DMS 273 (cell line): Measurements from ENCODE around the gene PLIN4.

Source experiments
- DNase-seq: peaks from one replicate; lab custom pipeline; 2025; ENCODE audit not compliant: unreplicated experiment; lab: John Stamatoyannopoulos, UW

Gene PLIN4

DNA sequence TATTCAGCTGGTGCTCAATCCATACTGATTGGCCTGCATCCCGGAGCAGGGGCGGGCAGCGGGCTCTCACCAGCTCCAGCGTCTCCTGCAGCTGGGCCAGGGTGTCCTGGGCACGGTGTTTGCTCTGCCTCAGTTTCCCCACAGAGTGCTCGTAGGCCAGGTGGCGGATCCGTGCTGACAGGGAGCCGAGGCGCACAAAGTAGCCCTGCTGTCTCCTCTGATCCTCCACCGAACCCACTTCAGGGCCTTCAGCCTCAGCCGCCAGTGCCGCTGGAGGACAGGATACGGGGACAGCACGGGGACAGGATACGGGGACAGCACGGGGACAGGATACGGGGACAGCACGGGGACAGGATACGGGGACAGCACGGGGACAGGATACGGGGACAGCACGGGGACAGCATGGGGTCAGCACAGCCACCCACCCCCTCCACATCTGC is 7.3 kb upstream of the PLIN4 start:
- no peak for DNase-seq

DNA sequence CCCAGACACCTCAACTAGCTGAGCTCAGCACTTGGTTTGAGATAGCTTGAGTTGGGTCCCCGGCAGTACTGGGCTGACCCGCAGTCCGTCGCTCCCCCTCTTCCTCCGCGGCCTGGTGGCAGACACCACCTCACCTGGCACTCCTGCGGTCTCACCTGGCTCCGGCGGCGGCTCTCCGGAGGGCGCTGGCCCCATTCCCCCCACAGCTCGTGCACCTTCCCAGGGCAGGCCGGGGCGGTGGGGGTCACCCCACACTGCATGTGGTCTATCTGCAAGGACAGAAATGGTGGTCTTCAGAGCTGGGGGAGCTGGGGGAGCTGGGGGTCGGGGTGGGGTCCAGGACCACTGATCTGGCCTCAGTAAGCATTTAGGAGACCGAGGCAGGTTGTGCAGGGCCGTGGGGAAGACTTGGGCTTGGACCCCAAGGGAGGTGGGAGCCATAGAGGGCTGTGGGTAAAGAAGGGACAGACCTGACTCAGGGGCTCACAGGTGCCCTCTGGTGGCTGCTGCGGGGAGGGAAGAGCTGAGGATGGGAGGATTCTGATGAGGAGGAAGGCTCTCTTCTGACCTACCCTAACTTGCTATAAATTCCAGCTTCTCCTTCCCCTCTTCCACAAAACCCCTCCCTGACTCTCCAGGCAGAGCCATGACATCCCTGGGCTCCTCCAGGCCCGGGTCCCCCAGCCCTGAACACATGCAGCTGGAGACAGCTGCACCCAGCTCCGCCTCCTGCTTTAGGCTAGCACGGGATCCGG is 6.7 kb upstream of the PLIN4 start:
- peak; percentile 81 for DNase-seq

DNA sequence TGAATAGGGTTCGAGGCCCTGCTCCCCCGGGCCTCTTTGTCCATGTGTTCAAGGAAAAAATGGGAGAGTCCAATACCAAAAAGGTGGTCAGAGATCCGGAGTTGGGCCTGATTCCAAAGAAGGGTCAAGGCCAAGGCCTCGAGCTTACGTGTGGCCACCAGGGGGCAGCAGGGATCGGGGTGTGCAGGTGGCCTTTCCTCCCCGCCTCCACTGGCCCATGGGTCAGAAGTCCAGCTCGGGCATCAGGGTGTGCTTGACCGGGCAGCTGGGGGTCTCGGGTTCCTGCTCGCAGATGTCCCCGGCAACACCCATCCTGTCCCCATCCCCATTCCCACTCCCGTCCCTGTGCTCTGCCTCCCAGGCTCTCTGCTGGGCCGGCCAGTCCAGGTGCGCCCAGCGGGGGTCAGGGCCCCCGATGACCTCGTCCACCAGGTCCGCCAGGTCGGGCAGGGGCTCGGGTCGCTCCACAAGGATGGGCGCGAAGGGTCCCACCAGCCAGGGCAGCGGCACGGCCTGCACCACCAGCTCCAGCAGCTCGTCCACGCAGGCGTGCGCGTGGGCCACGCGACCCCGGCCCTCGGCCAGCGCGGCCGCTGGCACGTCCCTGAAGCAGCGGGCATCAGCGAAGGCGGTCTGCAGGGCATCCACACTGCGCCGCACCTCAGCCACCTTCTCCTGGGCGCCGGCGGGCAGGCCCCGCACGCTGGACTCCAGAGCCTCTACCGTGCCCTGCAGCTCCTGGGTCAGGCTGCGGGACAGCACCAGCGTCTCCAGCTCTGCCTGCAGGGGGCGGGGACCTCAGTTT is 5.2 kb upstream of the PLIN4 start:
- DNase-seq: peak; percentile 57

DNA sequence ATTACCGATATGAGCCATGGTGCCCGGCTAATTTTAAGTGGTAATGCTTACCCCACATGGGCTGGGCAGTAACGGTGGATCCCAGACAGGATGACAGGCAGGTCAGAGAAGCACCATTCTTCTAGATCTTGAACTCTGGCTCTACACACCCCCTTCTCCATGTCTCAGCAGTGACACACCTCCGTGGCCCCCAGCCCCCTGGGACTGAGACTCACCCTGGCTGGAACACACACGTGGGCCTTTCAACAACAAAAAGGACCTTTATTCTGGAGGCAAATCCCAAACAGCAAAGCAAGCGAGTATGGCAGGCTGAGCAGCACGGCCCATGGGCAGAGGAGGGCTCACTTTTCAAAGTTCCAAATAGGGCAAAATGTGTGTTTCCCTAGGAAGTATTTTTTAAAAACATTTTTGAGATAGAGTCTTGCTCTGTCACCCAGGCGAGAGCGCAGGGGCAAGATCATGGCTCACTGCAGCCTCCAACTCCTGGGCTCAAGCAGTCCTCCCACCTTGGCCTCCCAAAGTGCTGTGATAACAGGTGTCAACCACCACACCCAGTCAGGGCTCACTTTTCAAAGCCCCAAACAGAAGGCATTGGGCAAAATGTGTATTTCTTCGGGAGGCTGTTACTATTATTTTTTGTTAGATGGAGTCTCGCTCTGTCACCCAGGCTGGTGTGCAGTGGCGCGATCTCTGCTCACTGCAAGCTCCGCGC is 4.2 kb upstream of the PLIN4 start:
- no peak for DNase-seq

DNA sequence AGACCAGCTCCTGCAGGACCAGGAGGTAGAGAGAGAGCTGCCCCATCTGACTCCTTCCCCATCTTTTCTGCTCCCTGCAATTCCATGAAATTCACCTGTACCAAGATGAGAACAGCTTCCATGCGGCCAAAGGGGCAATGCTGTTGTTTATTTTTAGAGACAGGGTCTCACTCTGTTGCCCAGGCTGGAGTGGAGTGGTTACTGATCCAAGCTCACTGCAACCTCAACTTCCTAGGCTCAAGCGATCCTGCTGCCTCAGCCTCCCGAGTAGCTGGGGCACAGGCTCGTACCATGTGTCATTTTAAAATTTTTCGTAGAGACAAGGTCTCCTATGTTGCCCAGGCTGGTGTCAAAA is 3.6 kb upstream of the PLIN4 start:
- no peak for DNase-seq

DNA sequence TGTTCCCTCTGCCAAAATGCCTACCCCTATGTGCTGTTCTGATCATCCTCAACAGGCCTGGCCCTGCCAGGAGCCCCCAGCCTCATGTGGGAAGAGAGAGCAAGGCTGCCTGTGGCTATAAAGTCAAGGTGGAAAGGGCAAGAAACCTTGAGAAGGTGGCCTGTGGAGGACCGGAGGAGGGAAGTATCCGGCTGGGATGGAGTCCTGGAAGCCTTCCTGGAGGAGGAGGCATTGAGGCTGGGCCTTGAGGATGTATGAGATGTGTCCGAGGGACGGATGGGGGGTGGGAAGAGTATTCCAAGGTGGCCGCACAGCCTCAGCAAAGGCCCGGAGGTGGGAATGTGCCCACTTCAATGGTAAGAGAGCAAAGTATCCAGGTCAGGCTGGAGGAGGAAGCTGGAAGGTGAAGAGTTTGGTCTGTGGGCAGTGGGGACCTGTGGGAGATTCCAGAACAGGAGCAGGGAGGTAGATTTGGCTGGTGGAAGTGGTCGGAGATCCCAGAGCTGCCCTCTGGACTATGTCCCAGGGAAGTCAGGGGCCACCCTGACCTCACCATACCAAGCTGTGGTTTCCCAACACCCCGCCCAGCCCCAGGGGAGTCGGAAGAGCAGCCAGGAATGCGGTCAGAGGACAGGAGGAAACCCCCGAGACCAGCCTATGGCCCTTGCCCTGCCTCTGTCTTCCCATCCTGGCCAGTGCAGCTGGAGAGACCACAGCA is 3.0 kb upstream of the PLIN4 start:
- no peak for DNase-seq

DNA sequence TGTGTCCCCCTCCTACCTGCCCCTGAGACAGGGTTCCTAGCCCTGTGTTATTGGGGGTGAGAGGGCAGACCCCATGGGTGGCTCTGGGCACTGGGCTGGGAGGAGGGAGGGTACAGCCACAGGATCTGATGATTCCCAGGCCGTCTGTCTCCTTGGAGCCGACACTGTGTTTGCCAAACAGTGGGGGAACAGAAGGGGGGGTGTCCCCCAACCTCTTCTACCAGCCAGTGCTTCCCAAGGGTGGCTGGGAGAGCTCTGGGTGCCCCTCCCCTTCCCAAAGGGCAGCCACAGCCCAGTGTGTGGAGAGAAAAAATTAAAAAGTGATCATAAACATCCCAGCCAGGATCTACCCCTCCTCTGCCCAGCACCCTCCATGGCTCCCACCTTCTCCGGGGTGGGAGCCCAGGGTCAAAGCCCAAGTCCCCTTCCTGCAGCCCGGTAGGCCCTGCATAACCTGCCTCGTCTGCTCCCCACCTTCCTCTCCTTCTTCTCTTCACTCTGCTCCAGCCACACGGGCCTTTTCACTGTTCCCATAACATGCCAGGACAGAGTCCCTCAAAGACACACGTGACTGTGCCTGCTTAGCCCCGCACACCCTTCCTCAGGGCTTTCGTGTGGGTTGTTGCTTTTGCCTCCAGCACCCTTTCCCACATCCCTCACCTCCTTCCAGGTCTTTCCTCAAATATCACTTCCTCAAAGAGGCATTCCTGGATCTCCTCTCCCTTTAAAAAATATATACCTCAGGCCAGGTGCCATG is 1.4 kb upstream of the PLIN4 start:
- no peak for DNase-seq

DNA sequence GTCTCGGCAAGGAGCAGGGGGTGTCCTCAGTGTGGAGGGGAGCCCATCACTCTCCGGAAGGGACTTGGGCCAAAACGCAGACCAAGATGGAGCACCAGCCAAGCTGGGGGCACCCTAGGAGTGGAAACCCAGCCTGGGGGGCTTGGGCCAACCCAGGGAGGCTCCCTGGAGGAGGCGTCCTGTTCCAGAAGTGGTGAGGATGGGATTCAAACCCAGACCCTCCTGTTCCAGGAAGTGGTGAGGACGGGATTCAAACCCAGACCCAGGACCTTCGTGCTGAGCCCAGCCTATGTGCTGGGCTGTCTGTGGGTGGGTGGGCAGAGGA is 848 bp upstream of the PLIN4 start:
- no peak for DNase-seq

DNA sequence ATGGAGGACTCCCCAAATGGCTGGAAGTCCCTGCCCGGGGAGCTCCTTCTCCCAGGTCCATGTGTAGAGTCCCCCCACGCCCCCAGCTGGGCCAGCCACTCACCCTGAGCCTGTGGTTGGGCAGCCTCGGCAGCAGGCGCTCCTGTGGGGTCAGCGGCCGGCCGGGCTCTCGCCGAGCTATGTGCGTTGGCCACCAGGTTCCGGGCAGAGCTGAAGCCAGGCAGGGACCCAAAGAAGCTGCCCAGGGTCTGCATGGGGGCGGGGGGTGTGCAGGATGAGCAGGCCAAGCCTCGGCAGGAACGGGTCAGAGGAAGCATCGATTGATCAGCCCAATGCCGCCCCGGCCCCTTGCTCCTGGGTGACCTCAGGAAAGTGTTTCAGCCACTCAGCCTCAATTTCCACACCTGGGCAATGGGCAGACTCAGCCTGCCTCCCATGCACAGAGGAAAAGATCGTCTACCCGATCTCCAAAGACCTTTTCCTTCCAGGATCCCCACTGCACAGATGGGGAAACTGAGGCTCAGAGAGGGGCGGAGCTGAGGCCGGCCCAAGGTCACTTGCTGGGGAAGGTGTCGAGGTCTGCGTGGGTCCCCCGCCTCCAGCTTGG is 732 bp downstream of the PLIN4 start:
- no peak for DNase-seq

DNA sequence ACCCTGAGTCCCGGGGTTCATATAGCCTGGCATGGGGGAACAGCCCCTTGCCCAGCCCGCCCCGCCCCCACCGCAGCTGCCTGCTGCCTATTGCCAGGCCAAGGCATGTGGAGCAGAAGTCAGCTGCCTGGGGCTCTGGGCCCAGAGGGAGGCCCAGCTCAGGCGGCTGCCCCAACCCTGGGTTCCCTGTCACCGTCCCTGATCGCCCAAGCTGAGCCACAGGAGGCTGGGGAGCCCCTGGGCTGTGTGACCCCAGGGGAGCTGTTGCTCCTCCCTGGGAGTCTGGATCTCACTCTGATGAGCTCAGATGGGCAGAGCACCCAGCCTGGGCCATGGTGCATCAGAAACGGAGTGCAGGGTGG is 1.4 kb downstream of the PLIN4 start:
- peak; percentile 50 for DNase-seq

DNA sequence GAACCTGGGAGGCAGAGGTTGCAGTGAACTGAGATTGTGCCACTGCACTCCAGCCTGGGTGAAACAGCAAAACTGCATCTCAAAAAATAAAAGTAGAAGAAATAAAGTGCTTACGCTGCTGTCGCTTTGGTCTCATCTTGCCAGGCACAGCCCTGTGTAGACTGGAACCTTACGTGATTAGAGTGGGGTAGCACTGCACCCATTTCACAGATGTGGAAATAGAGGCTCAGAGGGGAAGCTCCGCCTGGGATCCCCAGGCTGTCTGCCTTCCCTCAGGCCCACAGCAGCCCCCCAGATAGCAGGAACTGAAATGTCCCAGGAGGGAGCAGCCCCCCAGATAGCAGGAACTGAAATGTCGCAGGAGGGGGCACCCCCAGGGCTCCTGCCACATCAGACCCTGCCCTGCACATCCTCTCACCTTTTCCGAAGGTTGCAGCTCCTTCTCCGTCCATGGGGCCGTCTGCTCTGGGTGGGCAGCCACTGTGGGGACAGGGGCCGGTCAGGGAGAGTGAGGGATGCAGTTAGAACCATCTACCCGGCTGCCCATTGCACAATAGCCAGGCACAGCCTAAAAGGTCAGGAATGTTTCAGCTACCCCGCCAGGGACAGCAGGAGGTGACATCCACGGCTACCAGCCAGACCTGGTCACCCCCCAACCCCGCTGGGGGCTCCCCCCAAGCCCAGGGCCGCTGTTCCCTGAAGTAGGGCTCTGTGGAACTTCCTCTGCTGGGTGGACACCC is 1.9 kb downstream of the PLIN4 start:
- no peak for DNase-seq

DNA sequence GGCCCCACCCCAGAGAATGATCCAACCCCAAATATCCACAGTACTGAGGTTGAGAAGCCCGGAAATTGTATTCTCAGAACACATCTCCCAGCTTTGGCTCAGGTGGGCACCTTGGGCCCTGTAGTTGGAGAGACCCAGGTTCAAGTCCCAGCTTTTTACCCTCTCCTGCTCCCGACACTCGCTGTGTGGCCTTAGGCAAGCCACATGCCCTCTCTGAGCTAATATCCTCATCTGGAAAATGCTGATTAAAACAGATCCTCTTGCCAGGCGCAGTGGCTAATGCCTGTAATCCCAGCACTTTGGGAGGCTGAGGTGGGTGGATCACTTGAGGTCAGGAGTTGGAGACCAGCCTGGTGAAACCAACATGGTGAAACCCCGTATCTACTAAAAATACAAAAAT is 2.6 kb downstream of the PLIN4 start:
- DNase-seq: no peak

DNA sequence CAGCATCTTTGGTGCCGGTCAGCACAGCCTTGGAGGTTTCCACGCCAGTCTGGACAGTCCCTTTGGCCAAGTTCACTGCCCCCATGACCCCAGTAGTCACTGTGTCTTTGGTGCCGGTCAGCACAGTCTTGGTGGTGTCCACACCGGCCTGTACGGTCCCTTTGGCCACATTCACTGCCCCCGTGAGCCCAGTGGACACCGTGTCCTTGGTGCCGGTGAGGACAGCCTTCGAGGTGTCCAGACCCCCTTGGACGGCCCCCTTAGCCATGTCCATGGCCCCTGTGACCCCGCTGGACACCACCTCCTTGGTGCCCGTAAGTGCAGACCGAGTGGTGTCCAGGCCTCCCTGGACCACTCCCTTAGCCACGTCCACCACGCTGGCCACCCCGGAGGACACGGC is 5.0 kb downstream of the PLIN4 start:
- DNase-seq: no peak

DNA sequence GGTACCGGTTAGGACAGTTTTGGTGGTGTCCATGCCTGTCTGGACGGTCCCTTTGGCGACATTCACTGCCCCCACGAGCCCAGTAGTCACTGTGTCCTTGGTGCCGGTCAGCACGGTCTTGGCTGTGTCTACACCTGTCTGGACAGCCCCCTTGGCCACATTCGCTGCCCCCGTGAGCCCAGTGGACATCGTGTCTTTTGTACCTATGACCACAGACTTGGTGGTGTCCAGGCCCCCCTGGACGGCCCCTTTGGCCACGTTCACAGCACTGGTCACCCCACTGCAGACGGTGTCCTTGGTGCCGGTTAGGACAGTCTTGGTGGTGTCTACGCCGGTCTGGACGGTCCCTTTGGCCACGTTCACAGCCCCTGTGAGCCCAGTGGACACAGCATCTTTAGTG is 6.2 kb downstream of the PLIN4 start:
- no peak for DNase-seq

DNA sequence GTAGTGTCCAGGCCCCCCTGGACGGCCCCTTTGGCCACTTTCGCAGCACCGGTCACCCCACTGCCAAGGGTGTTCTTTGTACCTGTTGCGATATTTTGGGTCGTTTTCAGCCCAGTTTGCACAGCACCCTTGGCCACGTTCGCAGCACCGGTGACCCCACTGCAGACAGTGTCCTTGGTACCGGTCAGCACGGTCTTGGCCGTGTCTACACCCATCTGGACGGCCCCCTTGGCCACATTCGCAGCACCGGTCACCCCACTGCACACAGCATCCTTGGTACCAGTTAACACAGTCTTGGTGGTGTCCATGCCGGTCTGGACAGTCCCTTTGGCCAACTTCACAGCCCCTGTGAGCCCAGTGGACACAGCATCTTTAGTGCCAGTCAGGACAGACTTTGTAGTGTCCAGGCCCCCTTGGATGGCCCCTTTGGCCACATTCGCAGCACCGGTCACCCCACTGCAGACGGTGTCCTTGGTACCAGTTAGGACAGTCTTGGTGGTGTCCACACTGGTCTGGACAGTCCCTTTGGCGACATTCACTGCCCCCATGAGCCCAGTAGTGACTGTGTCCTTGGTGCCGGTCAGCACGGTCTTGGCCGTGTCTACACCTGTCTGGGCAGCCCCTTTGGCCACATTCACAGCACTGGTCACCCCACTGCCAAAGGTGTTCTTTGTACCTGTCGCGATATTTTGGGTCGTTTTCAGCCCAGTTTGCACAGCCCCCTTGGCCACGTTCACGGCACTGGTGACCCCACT is 6.8 kb downstream of the PLIN4 start:
- no peak for DNase-seq

DNA sequence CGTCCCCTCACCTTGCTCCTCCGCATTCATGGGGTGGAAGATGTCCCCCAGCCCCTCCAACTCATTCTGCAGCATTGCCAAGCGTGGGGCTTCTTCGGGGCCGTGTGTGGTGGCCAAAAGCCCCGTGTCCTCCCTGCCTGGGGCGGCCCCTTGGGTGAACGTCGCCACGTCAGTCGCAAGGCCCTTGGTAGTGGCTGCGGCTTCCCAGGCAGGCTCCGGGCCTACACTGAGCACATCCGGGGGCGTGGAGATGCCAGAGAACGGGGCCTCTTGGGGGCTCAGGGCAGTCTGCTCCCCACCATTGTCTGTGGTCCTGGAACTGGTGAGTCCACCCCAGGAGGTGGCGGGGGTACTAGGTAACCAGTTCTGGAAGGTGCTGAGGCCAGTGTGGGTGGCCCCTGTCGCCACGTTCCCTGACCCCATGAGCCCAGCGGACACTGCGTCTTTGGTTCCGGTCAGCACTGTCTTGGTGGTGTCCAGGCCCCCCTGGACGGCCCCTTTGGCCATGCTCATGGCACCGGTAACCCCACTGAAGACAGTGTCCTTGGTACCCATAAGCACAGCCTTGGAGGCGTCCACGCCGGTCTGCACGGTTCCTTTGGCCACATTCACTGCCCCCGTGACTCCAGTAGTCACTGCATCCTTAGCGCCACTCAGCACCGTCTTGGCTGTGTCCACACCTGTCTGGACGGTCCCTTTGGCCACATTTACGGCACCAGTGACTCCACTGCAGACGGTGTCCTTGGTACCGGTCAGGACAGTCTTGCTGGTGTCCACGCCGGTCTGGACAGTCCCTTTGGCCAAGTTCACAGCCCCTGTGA is 7.6 kb downstream of the PLIN4 start:
- no peak for DNase-seq

DNA sequence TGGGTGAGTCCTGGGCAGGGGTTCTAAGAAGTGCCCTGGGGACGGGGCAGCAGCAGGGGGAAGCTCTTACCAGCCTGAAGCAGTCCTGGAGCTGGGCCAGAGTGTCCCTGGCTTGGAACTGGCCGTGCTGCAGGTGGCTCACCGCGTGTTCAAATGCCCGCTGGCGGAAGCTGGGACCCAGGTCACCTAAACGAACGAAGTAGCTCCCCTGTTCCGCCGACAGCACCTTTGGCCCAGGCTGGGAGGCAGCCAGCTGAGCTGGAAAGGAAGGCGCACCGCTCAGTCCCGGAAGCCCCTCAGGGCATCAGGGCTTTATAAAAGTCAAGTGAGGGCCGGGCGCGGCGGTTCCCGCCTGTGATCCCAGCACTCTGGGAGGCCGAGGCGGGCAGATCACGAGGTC is 9.6 kb downstream of the PLIN4 start:
- no peak for DNase-seq

DNA sequence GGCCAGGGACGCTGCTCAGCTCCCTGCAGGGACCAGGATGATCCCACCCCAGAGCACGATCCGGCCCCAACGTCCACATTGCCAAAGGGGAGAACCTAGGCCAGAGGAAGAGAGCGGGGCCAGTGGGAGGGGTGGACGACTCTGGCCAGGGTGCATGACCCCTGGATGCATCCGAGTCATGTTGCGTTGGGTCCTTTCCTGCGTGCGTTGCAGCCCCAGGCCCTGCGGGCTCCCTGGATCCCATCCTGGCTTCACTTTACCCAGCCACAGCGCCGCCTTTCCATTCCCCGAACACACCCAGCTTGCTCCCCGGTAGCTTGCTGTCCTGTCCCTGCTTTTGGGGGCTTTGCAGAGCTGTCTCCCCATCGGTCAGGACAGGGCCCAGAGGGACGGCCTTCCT is 10.5 kb downstream of the PLIN4 start:
- no peak for DNase-seq
